Lung (tissue), 12 donors: ENCODE measurements around the gene URB2. TPM values are rescaled to one million over a fixed set of nuclear protein-coding genes. Genes with fewer than 3 reads are reported as not detected.

Experiments used
- ATAC-seq: fragments of 200-7000 bp; cut with Tn5 transposase; one replicate; pipeline ENCODE4 v1.9.1; 2020; ENCODE audit warnings: moderate number of reproducible peaks; ENCODE audit not compliant: insufficient read depth, low FRiP score
- DNase-seq, 3 donors: peaks; one replicate each; pipeline ENCODE4 v3.0.0-alpha.2; 2013 to 2017
- H3K27ac ChIP-seq, 2 donors: one replicate each; pipeline ENCODE4 v1.5.1; 2013; ENCODE audit warnings: mild to moderate bottlenecking in 2 of 2, moderate library complexity in 2 of 2, control low read depth in 1 of 2, inconsistent platforms in 1 of 2, low read depth in 1 of 2, low read length in 1 of 2
- H3K27me3 ChIP-seq, 3 donors: one replicate each; pipeline ENCODE4 v1.5.1; 2013; ENCODE audit warnings: low read length in 2 of 3; ENCODE audit not compliant: control insufficient read depth in 3 of 3, insufficient read depth in 3 of 3
- H3K36me3 ChIP-seq, 4 donors: one replicate each; pipeline ENCODE4 v1.5.1; 2013; ENCODE audit warnings: low read length in 4 of 4, mild to moderate bottlenecking in 1 of 4, moderate library complexity in 1 of 4; ENCODE audit not compliant: control insufficient read depth in 4 of 4, insufficient read depth in 4 of 4
- H3K4me1 ChIP-seq, 5 donors: one replicate each; pipeline ENCODE4 v1.5.1; 2013; ENCODE audit warnings: low read length in 5 of 5, mild to moderate bottlenecking in 2 of 5, moderate library complexity in 1 of 5; ENCODE audit not compliant: control insufficient read depth in 5 of 5, insufficient read depth in 5 of 5
- H3K4me3 ChIP-seq: one replicate; pipeline ENCODE4 v1.5.1; 2013; ENCODE audit warnings: mild to moderate bottlenecking, control low read depth, moderate library complexity
- H3K9ac ChIP-seq, 2 donors: one replicate each; pipeline ENCODE4 v1.5.1; 2013; ENCODE audit warnings: low read length in 2 of 2, control low read depth in 1 of 2; ENCODE audit not compliant: insufficient read depth in 1 of 2
- H3K9me3 ChIP-seq, 4 donors: one replicate each; pipeline ENCODE4 v1.5.1; 2013; ENCODE audit warnings: low read length in 3 of 4, mild to moderate bottlenecking in 1 of 4, moderate library complexity in 1 of 4; ENCODE audit not compliant: control insufficient read depth in 4 of 4, insufficient read depth in 3 of 4
- WGBS, 2 donors: extraction: QIAGEN DNeasy Blood & Tissue Kit; methylation state at CpG; one replicate each; pipeline ENCODE4 v1.1.7; 2013; 5-methylcytosine and 5-hydroxymethylcytosine counted together
- polyA plus RNA-seq, 2 donors: library from polyadenylated mRNA; stranded (reverse); fragments of 200-250 nt; gene quantifications; one replicate each; pipeline ENCODE4 v1.2.1, GENCODE V29; 2013
- total RNA-seq, 2 donors: library from RNA; depleted of rRNA in 1 of 2; stranded (reverse); fragments of >200 nt in 1 of 2; gene quantifications; one replicate each; pipeline ENCODE4 v1.2.1, GENCODE V29; 2014 to 2021
- TF ChIP-seq, protein P1 (sequence below): IDR thresholded peaks from 2 replicates; pipeline ENCODE4 v1.5.1; 2012; ENCODE audit warnings: mild to moderate bottlenecking; ENCODE audit errors: control extremely low read depth, extremely low read depth
- donor health status: control.
- donor health status: control.
- donor health status: Bipolar disorder and iron deficiency.
- donor health status: healthy.
- donor health status: DM: yes; HTN: yes; CAD: no.

The URB2 gene
- total and polyA plus RNA-seq, 4 donors, result 2.6 to 10.9 (median 6.1) TPM

DNA sequence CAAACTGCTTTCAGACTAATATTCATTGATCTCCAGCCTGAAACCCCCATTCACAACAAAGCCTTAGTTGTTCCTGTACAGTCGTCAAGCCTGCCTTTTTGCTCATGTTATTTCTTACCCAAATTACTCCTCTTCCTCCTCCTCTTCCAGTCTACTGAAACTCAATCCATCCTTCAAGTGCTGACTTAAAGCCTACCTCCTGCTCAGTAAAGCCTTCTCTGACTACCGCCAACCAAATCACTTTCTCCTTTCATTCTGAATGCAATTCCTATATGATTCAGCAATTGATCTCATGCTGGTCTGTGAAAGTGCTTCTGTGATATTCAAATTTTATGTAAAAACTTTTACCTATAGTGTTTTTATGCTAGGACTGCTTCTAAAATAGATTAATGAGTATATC, 18.7 kb upstream of the URB2 start:
- Histone ChIP-seq H3K27ac (no peak overlapping the region), H3K9ac (no peak overlapping the region), H3K4me3 (no peak overlapping the region), H3K4me1 (no peaks in the 10 kb centered on the region), H3K36me3 (peaks cover 25 to 38% (median 33%) of the 10 kb centered on the region in 4 donors), H3K27me3 (no peaks in the 10 kb centered on the region), H3K9me3 (no peaks in the 10 kb centered on the region)
- TF ChIP-seq, protein P1, sequence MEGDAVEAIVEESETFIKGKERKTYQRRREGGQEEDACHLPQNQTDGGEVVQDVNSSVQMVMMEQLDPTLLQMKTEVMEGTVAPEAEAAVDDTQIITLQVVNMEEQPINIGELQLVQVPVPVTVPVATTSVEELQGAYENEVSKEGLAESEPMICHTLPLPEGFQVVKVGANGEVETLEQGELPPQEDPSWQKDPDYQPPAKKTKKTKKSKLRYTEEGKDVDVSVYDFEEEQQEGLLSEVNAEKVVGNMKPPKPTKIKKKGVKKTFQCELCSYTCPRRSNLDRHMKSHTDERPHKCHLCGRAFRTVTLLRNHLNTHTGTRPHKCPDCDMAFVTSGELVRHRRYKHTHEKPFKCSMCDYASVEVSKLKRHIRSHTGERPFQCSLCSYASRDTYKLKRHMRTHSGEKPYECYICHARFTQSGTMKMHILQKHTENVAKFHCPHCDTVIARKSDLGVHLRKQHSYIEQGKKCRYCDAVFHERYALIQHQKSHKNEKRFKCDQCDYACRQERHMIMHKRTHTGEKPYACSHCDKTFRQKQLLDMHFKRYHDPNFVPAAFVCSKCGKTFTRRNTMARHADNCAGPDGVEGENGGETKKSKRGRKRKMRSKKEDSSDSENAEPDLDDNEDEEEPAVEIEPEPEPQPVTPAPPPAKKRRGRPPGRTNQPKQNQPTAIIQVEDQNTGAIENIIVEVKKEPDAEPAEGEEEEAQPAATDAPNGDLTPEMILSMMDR, result no peak
- DNase-seq, result no peak
- ATAC-seq, result no peak
- 93 to 98% methylated on average over 2 of the region's 2 CpGs for WGBS, 2 donors

DNA sequence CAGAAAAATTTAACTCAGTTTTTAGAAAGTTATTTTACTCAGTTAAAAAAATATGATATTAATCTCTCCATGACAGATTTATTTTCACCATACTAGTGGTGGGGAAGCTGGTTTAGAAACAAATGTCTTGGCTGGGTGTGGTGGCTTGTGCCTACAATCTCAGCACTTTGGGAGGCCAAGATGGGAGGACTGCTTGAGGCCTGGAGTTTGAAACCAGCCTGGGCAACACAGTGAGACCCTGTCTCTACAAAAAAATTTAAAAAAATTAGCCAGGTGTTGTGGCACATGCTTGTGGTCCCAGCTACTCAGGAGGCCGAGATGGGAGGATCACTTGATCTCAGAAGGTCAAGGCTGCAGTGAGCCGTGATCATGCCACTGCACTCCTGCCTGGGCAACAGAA, 17.5 kb upstream of the URB2 start:
- WGBS, 2 donors, result 97 to 99% methylated on average over 2 of the region's 2 CpGs
- ATAC-seq, result no peak
- Histone ChIP-seq H3K27me3 (no peaks in the 10 kb centered on the region), H3K9me3 (no peaks in the 10 kb centered on the region), H3K9ac (no peak overlapping the region), H3K27ac (no peak overlapping the region), H3K4me1 (no peaks in the 10 kb centered on the region), H3K4me3 (no peak overlapping the region), H3K36me3 (peaks cover 29 to 47% (median 34%) of the 10 kb centered on the region in 4 donors)
- TF ChIP-seq, protein P1, result no peak
- DNase-seq, result no peak

DNA sequence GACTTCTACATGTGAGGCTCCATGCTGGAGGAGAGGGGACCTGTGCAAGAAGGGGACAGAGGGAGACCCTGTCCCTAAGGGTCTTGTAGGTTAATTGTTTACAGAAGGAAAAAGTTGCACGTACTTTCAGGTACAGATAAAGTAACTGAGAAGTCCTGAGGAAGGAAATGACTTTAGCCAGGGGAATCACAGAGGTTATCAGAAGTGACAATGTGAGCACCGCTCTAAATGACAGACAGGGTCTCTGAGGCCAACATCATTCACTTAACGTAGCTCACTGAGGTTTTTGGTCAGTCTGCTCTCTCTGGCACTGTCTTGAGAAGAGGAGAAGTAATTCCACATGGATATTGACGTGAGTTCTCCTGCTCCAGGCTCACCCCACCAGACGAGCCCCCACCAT, 12.1 kb upstream of the URB2 start:
- Histone ChIP-seq H3K36me3 (peaks cover 20 to 44% (median 28%) of the 10 kb centered on the region in 4 donors), H3K9ac (no peak overlapping the region)
- no peak for ATAC-seq

More for the DNA sequence above, 12.1 kb upstream of the URB2 start:
- no peak overlapping the region for H3K27ac ChIP-seq
- H3K27me3 ChIP-seq, result no peaks in the 10 kb centered on the region
- H3K4me3 ChIP-seq, result no peak overlapping the region
- peaks cover 0 to 3% (median 0%) of the 10 kb centered on the region in 5 donors for H3K4me1 ChIP-seq
- no peak for DNase-seq
- H3K9me3 ChIP-seq, result no peaks in the 10 kb centered on the region
- whole genome bisulfite sequencing, 2 donors, result 85 to 88% methylated on average over 5 of the region's 5 CpGs
- TF ChIP-seq, protein P1, result no peak
